ENCODE data around the gene SULT1C3.

The SULT1C3 gene

GRCh38 chr2:108222261-108222660, 17.5 kb upstream of the SULT1C3 start:
- H3K4me2 ChIP-seq: no peak overlapping the region
- H3K27ac ChIP-seq: no peak overlapping the region
- TF ChIP-seq CTCF (conservative IDR thresholded peaks at IDR 0.05; ENCODE audit: low read depth, low read length): no peak
- H3K36me3 ChIP-seq (ENCODE audit: insufficient read depth): no peaks in the 10 kb centered on the region
- H3K9ac ChIP-seq: no peak overlapping the region
- H4K20me1 ChIP-seq (ENCODE audit: insufficient read depth): no peaks in the 10 kb centered on the region
- H2AFZ ChIP-seq (ENCODE audit: low read depth): no peak overlapping the region
- H3K4me3 ChIP-seq (IDR thresholded peaks at IDR 0.05; ENCODE audit: insufficient read depth, low read depth, low read length): no peak overlapping the region
- H3K4me1 ChIP-seq (ENCODE audit: low read depth, poor library complexity, severe bottlenecking): no peaks in the 10 kb centered on the region
- no peaks in the 10 kb centered on the region for H3K79me2 ChIP-seq (ENCODE audit: insufficient read depth, low read depth)
- no peaks in the 10 kb centered on the region for H3K27me3 ChIP-seq (ENCODE audit: insufficient read depth, low read depth)

GRCh38 chr2:108223573-108223972, 16.2 kb upstream of the SULT1C3 start:
- Histone ChIP-seq H4K20me1 (ENCODE audit: insufficient read depth) (no peaks in the 10 kb centered on the region), H3K27ac (no peak overlapping the region), H3K36me3 (ENCODE audit: insufficient read depth) (no peaks in the 10 kb centered on the region), H3K9ac (no peak overlapping the region), H3K4me2 (no peak overlapping the region), H3K4me1 (ENCODE audit: low read depth, poor library complexity, severe bottlenecking) (no peaks in the 10 kb centered on the region), H3K79me2 (ENCODE audit: insufficient read depth, low read depth) (no peaks in the 10 kb centered on the region), H3K4me3 (IDR thresholded peaks at IDR 0.05; ENCODE audit: insufficient read depth, low read depth, low read length) (no peak overlapping the region), H3K27me3 (ENCODE audit: insufficient read depth, low read depth) (no peaks in the 10 kb centered on the region), H2AFZ (ENCODE audit: low read depth) (no peak overlapping the region)
- TF ChIP-seq CTCF (conservative IDR thresholded peaks at IDR 0.05; ENCODE audit: low read depth, low read length): no peak

- H3K27ac ChIP-seq: no peak overlapping the region
- no peak overlapping the region for H3K4me3 ChIP-seq (IDR thresholded peaks at IDR 0.05; ENCODE audit: insufficient read depth, low read depth, low read length)
- no peak overlapping the region for H3K9ac ChIP-seq
- no peak for TF ChIP-seq CTCF (conservative IDR thresholded peaks at IDR 0.05; ENCODE audit: low read depth, low read length)
- no peaks in the 10 kb centered on the region for H3K36me3 ChIP-seq (ENCODE audit: insufficient read depth)
- no peaks in the 10 kb centered on the region for H3K4me1 ChIP-seq (ENCODE audit: low read depth, poor library complexity, severe bottlenecking)
- H3K79me2 ChIP-seq (ENCODE audit: insufficient read depth, low read depth): no peaks in the 10 kb centered on the region
- H3K4me2 ChIP-seq: no peak overlapping the region
- H4K20me1 ChIP-seq (ENCODE audit: insufficient read depth): no peaks in the 10 kb centered on the region
- no peak overlapping the region for H2AFZ ChIP-seq (ENCODE audit: low read depth)
- no peaks in the 10 kb centered on the region for H3K27me3 ChIP-seq (ENCODE audit: insufficient read depth, low read depth)
Measured at GRCh38 chr2:108224022-108224421, 15.7 kb upstream of the SULT1C3 start.

- no peak overlapping the region for H2AFZ ChIP-seq (ENCODE audit: low read depth)
- no peaks in the 10 kb centered on the region for H3K4me1 ChIP-seq (ENCODE audit: low read depth, poor library complexity, severe bottlenecking)
- H3K27ac ChIP-seq: no peak overlapping the region
- no peaks in the 10 kb centered on the region for H3K27me3 ChIP-seq (ENCODE audit: insufficient read depth, low read depth)
- no peaks in the 10 kb centered on the region for H3K79me2 ChIP-seq (ENCODE audit: insufficient read depth, low read depth)
- H3K4me3 ChIP-seq (IDR thresholded peaks at IDR 0.05; ENCODE audit: insufficient read depth, low read depth, low read length): no peak overlapping the region
- no peak for TF ChIP-seq CTCF (conservative IDR thresholded peaks at IDR 0.05; ENCODE audit: low read depth, low read length)
- no peak overlapping the region for H3K4me2 ChIP-seq
- no peaks in the 10 kb centered on the region for H4K20me1 ChIP-seq (ENCODE audit: insufficient read depth)
- no peak overlapping the region for H3K9ac ChIP-seq
- H3K36me3 ChIP-seq (ENCODE audit: insufficient read depth): no peaks in the 10 kb centered on the region
Measured at GRCh38 chr2:108226564-108226963, 13.2 kb upstream of the SULT1C3 start.

GRCh38 chr2:108228006-108228405, 11.8 kb upstream of the SULT1C3 start:
- Histone ChIP-seq H2AFZ (ENCODE audit: low read depth) (no peak overlapping the region), H3K4me3 (IDR thresholded peaks at IDR 0.05; ENCODE audit: insufficient read depth, low read depth, low read length) (no peak overlapping the region), H3K36me3 (ENCODE audit: insufficient read depth) (no peaks in the 10 kb centered on the region), H3K27ac (no peak overlapping the region), H3K9ac (no peak overlapping the region), H3K27me3 (ENCODE audit: insufficient read depth, low read depth) (no peaks in the 10 kb centered on the region), H3K4me1 (ENCODE audit: low read depth, poor library complexity, severe bottlenecking) (no peaks in the 10 kb centered on the region), H3K79me2 (ENCODE audit: insufficient read depth, low read depth) (no peaks in the 10 kb centered on the region), H3K4me2 (no peak overlapping the region), H4K20me1 (ENCODE audit: insufficient read depth) (no peaks in the 10 kb centered on the region)
- no peak for TF ChIP-seq CTCF (conservative IDR thresholded peaks at IDR 0.05; ENCODE audit: low read depth, low read length)

Measured in KMS-11 (cell line).